Measurements from ENCODE around the gene HS6ST1.

- TF ChIP-seq, protein P1, sequence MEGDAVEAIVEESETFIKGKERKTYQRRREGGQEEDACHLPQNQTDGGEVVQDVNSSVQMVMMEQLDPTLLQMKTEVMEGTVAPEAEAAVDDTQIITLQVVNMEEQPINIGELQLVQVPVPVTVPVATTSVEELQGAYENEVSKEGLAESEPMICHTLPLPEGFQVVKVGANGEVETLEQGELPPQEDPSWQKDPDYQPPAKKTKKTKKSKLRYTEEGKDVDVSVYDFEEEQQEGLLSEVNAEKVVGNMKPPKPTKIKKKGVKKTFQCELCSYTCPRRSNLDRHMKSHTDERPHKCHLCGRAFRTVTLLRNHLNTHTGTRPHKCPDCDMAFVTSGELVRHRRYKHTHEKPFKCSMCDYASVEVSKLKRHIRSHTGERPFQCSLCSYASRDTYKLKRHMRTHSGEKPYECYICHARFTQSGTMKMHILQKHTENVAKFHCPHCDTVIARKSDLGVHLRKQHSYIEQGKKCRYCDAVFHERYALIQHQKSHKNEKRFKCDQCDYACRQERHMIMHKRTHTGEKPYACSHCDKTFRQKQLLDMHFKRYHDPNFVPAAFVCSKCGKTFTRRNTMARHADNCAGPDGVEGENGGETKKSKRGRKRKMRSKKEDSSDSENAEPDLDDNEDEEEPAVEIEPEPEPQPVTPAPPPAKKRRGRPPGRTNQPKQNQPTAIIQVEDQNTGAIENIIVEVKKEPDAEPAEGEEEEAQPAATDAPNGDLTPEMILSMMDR (IDR thresholded peaks at IDR 0.05) = no peak
- TF ChIP-seq EZH2 (IDR thresholded peaks at IDR 0.05) = no peak
- TF ChIP-seq EZH2phosphoT487 (IDR thresholded peaks at IDR 0.05) = no peak
Measured at GRCh38 chr2:128260239-128261138, 58.2 kb downstream of the HS6ST1 start.

Measured in neural progenitor cell (in vitro differentiated cells).